ENCODE measurements around the gene KANSL1L. TPM values are rescaled to one million over a fixed set of nuclear protein-coding genes. Genes with fewer than 3 reads are reported as not detected.
"Not testable (repeated sequence)": the region's sequence is repeated elsewhere in the genome, so short reads cannot be mapped to it uniquely, and the experiment has no call there.

KANSL1L gene
- total RNA-seq, 3 donors from 2014 or later = 1.5 to 2.7 (median 2.3) TPM

DNA sequence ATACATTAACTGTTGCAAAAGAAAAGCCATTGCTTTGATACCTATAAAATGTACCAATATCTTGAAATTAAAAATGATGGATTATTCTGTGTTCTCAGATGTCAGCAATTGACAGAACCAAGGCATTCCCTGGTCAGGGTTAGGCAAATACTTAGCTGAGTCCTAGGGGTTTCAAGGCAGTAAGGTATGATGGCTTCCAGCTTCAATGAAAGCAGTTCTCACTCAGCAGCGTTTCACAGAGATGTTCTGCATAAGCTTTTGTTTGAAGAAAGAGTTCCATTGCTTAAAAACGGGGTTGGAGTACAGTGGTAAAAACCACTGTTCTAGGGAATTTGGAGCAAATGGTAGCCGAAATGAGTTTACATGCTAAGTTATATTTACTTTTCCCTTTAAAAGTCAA is 17.0 kb upstream of the KANSL1L start:
- Mint-ChIP-seq H3K36me3 (ENCODE audit: insufficient read depth) (peaks cover 6% of the 10 kb centered on the region), H3K9me3 (peaks cover 34% of the 10 kb centered on the region), H3K4me3 (no peak overlapping the region), H3K4me1 (ENCODE audit: low read depth) (peaks cover 3% of the 10 kb centered on the region), H3K27me3 (ENCODE audit: low read depth) (peaks cover 15% of the 10 kb centered on the region)
- no peak for DNase-seq
- no peak for ATAC-seq

DNA sequence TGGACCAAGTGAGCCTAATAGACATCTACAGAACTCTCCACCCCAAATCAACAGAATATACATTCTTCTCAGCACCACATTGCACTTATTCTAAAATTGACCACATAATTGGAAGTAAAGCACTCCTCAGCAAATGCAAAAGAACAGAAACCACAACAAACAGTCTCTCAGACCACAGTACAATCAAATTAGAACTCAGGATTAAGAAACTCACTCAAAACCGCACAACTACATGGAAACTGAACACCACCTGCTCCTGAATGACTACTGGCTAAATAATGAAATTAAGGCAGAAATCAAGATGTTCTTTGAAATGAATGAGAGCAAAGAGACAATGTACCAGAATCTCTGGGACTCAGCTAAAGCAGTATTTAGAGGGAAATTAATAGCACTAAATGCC is 12.7 kb upstream of the KANSL1L start:
- not testable (repeated sequence) for H3K36me3 Mint-ChIP-seq (ENCODE audit: insufficient read depth); DNase-seq; ATAC-seq; H3K4me3 Mint-ChIP-seq
- H3K9me3 Mint-ChIP-seq = peaks cover 35% of the 10 kb centered on the region
- H3K27me3 Mint-ChIP-seq (ENCODE audit: low read depth) = peaks cover 21% of the 10 kb centered on the region
- H3K4me1 Mint-ChIP-seq (ENCODE audit: low read depth) = peaks cover 16% of the 10 kb centered on the region

DNA sequence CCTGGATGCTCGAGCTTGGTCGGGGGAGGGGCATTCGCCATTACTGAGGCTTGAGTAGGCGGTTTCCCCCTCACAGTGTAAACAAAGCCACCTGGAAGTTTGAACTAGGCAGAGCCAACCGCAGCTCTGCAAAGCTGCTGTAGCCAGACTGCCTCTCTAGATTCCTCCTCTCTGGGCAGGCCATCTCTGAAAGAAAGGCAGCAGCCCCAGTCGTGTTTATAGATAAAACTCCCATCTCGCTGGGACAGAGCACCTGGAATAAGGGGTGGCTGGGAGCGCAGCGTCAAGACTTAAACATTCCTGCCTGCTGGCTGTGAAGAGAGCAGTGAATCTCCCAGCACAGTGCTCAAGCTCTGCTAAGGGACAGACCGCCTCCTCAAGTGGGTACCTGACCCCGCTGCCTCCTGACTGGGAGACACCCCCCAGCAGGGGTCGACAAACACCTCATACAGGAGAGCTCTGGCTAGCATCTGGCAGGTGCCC is 10.4 kb upstream of the KANSL1L start:
- H3K9me3 Mint-ChIP-seq = peaks cover 32% of the 10 kb centered on the region
- not testable (repeated sequence) for H3K4me3 Mint-ChIP-seq; DNase-seq; H3K36me3 Mint-ChIP-seq (ENCODE audit: insufficient read depth); ATAC-seq
- H3K4me1 Mint-ChIP-seq (ENCODE audit: low read depth) = peaks cover 16% of the 10 kb centered on the region
- H3K27me3 Mint-ChIP-seq (ENCODE audit: low read depth) = peaks cover 19% of the 10 kb centered on the region

DNA sequence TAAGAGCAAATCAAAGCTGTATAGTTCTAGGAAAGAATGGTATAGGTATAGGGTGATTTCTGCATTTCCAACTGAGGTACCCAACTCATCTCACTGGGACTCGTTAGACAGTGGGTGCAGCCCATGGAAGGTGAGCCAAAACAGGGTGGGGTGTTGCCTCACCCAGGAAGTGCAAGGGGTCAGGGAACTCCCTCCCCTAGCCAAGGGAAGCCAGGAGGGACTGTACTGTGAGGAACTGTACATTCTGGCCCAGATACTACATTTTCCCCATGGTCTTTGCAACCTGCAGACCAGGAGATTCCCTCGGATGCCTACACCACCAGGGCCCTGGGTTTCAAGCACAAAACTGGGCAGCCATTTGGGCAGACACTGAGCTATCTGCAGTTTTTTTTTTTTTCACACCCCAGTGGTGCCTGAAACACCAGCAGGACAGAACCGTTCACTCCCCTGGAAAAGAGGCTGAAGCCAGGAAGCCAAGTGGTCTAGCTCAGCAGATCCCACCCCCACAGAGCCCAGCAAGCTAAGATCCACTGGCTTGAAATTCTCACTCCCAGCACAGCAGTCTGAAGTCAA is 9.9 kb upstream of the KANSL1L start:
- peaks cover 26% of the 10 kb centered on the region for H3K9me3 Mint-ChIP-seq
- not testable (repeated sequence) for H3K36me3 Mint-ChIP-seq (ENCODE audit: insufficient read depth); DNase-seq; H3K4me3 Mint-ChIP-seq; ATAC-seq
- H3K4me1 Mint-ChIP-seq (ENCODE audit: low read depth) = peaks cover 16% of the 10 kb centered on the region
- peaks cover 14% of the 10 kb centered on the region for H3K27me3 Mint-ChIP-seq (ENCODE audit: low read depth)

DNA sequence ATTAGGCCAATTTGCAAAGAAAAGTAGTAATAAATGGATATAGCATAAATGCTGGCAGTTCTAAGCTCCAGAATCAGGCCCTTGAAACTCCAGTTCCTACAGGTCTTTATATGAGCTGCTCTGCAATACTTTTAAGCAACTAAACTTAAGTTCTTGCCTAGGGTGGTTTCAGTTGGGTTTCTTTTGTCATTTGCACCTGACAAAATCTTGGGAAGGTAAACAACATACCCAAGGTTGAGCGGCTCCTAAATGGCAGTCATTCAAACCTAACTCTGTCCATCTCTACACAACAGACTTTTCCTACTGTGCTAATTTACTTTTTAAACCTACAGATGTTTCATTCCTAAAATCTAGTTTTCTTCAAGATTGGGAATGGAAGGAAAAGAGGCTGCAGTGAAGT is 9.3 kb upstream of the KANSL1L start:
- Mint-ChIP-seq H3K27me3 (ENCODE audit: low read depth) (peaks cover 13% of the 10 kb centered on the region), H3K4me3 (no peak overlapping the region), H3K4me1 (ENCODE audit: low read depth) (peaks cover 16% of the 10 kb centered on the region), H3K36me3 (ENCODE audit: insufficient read depth) (peaks cover 5% of the 10 kb centered on the region), H3K9me3 (peaks cover 21% of the 10 kb centered on the region)
- DNase-seq (no peak), ATAC-seq (no peak)

DNA sequence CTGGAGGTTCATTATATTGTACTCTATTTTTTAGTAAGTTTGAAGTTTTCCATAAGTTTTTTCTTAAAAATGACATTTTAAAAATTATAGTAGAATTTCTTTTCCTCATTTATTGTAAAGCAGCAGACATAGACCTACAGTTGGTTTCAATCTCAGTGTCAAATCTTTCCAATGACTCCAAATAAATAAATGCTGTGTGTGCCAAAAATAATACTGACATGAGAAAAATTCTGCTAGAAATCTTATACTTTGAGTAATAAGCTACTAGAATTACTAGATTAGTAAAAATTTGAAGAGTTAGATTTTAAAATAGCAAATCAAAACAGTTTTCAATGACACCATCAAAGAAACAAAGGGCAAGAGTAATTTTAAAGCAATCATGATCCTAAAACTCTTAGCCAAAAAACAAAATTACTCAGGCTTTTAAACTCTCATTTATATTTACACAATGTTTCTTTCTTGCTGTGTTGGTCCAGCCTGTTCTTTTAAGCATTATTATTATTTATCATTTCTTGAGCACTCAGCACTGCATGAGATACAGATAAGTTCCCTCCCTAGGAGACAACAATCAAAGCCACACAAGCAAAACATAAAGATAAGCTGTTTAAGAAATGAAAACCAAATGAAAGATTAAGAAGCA is 8.3 kb upstream of the KANSL1L start:
- DNase-seq (no peak), ATAC-seq (no peak)
- no peak overlapping the region for H3K4me3 Mint-ChIP-seq
- H3K4me1 Mint-ChIP-seq (ENCODE audit: low read depth) = peaks cover 16% of the 10 kb centered on the region
- H3K36me3 Mint-ChIP-seq (ENCODE audit: insufficient read depth) = peaks cover 4% of the 10 kb centered on the region
- peaks cover 12% of the 10 kb centered on the region for H3K9me3 Mint-ChIP-seq
- H3K27me3 Mint-ChIP-seq (ENCODE audit: low read depth) = peaks cover 13% of the 10 kb centered on the region

DNA sequence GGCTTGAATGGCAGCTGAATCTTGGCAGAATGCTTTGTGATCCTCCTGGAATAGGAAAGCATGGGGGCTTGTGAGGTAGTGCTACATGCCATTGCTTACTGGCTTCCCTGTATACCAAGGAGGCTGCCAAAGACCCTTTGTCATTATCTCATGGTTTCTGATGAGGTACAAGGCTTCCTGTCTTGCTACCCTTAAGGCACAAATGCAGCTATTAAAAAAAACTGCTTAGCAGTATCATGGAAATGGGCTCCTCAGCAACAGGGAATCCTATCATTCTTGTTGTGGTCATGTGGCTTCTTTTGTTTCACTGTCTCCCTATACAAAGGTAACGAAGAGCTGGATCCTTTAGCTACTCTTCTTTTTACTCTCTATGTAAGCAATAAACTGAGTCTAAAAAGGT is 6.6 kb upstream of the KANSL1L start:
- DNase-seq (no peak), ATAC-seq (no peak)
- Mint-ChIP-seq H3K9me3 (no peaks in the 10 kb centered on the region), H3K4me3 (no peak overlapping the region), H3K27me3 (ENCODE audit: low read depth) (peaks cover 12% of the 10 kb centered on the region), H3K4me1 (ENCODE audit: low read depth) (peaks cover 13% of the 10 kb centered on the region), H3K36me3 (ENCODE audit: insufficient read depth) (peaks cover 1% of the 10 kb centered on the region)

DNA sequence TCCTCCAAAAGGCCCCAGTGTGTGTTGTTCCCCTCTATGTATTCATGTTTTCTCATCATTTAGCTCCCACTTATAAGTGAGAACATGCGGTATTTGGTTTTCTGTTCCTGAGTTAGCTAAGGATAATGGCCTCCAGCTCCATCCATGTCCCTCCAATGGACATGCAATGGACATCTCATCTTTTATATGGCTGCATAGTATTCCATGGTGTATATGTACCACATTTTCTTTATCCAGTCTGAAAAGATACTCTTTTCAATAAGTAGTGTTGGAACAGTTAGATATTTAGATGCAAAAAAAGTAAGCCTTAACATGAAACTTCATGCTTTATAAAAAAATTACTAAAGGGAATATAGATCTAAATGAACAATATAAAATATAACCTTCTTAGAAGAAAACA is 5.9 kb upstream of the KANSL1L start:
- H3K9me3 Mint-ChIP-seq; H3K36me3 Mint-ChIP-seq (ENCODE audit: insufficient read depth); H3K4me3 Mint-ChIP-seq; ATAC-seq; DNase-seq: not testable (repeated sequence)
- Mint-ChIP-seq H3K27me3 (ENCODE audit: low read depth) (peaks cover 12% of the 10 kb centered on the region), H3K4me1 (ENCODE audit: low read depth) (peaks cover 14% of the 10 kb centered on the region)

DNA sequence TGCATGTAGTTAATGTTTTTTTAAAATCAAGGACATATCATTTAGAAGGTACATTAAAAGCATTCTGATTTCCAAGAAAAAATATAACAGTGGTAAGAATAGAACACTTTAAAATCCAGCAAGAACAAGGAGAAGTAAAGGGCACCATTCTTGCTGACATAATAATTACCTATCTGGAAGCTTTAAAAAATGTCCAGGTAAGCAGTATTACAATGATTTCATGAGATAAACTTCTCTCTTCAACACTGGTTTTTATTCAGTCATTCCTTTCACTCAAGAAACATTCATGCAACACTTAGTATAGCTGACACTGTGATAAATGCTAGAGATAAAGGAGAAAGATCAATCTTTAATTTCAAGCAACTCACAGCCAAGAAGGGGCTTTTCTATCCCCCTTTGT is 2.9 kb upstream of the KANSL1L start:
- Mint-ChIP-seq H3K4me1 (ENCODE audit: low read depth) (peaks cover 16% of the 10 kb centered on the region), H3K4me3 (no peak overlapping the region), H3K27me3 (ENCODE audit: low read depth) (peaks cover 10% of the 10 kb centered on the region), H3K9me3 (no peaks in the 10 kb centered on the region), H3K36me3 (ENCODE audit: insufficient read depth) (no peaks in the 10 kb centered on the region)
- DNase-seq = no peak
- no peak for ATAC-seq

DNA sequence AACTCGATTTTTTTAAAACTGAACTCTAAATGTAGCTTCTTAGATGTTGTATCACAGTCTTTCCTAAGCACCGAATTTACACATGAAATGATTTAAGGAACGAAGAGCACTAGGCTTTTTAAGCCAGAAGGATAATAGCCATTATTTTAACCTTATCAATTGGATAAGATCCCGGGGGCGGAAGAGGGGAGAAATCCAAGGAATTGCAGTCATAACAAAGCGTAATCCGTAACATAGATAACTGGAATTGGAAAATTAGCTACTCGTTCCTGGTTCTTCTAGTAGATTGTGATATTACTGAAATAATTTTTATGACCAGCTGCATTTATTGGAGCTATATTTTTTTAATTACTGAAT is 988 bp upstream of the KANSL1L start:
- Mint-ChIP-seq H3K4me3 (peak overlapping the region; percentile 86), H3K36me3 (ENCODE audit: insufficient read depth) (no peaks in the 10 kb centered on the region), H3K4me1 (ENCODE audit: low read depth) (peaks cover 22% of the 10 kb centered on the region), H3K27me3 (ENCODE audit: low read depth) (peaks cover 10% of the 10 kb centered on the region), H3K9me3 (no peaks in the 10 kb centered on the region)
- DNase-seq (no peak), ATAC-seq (no peak)

DNA sequence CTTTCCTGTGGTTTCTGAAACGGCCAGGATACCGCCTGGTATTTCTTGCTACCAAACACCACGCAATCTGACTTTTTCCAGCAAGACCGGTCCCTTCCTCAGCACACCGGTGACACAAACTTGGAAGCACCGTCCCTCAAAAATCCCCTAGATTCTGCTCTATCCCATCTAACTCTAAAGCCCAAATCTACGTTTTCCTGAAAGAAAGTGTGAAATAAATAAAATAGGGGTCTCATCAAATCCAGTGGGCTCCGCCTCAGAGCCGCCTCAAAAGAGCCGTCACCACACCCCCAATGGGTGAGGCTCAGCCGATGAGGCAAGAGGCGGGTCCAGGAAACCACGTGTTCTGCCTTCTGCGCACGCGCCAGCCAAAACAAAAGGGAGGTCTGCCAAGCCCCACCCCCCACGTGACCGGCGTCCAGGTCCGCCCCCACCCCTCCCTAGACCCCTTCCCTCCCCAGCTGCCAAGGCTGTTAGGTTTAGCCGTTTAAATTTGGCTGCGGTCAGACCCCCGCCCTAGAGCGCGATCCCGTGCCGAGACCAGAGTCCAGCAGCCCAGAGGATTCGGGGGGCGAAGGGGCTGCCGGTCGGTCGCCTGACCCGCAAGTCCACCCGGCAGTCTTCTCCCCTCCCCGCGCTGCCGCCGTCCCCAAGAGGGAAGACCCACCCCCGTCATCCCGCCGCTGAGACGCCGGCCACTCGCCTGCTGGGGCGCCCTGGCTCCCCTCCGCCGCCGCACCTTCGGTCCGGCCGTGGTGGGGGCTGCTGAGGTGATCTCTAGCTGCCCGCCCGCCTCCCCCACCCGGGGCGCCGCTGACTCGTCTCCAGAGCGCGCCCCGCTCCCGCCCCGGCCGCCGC is 534 bp downstream of the KANSL1L start:
- H3K9me3 Mint-ChIP-seq = no peaks in the 10 kb centered on the region
- DNase-seq (peak; percentile 97), ATAC-seq (peak; percentile 80 to 83)
- H3K36me3 Mint-ChIP-seq (ENCODE audit: insufficient read depth) = no peaks in the 10 kb centered on the region
- peaks cover 7% of the 10 kb centered on the region for H3K27me3 Mint-ChIP-seq (ENCODE audit: low read depth)
- H3K4me3 Mint-ChIP-seq = peak overlapping the region; percentile 96
- H3K4me1 Mint-ChIP-seq (ENCODE audit: low read depth) = peaks cover 22% of the 10 kb centered on the region

DNA sequence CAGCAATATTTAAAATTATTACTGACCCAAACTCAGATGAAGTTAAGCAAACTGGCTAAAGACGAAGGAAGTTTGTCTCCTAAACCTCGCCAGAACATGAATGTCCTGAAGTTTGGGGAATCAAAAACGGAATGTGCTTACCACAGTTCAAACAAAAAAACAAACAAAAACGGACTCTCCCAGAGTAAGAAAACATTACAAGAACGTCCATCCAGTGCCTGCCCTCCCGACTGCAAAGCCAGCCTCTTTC is 1.1 kb downstream of the KANSL1L start:
- no peak for ATAC-seq
- no peak for DNase-seq
- Mint-ChIP-seq H3K4me3 (peak overlapping the region; percentile 96), H3K9me3 (no peaks in the 10 kb centered on the region), H3K27me3 (ENCODE audit: low read depth) (peaks cover 7% of the 10 kb centered on the region), H3K4me1 (ENCODE audit: low read depth) (peaks cover 22% of the 10 kb centered on the region), H3K36me3 (ENCODE audit: insufficient read depth) (no peaks in the 10 kb centered on the region)

DNA sequence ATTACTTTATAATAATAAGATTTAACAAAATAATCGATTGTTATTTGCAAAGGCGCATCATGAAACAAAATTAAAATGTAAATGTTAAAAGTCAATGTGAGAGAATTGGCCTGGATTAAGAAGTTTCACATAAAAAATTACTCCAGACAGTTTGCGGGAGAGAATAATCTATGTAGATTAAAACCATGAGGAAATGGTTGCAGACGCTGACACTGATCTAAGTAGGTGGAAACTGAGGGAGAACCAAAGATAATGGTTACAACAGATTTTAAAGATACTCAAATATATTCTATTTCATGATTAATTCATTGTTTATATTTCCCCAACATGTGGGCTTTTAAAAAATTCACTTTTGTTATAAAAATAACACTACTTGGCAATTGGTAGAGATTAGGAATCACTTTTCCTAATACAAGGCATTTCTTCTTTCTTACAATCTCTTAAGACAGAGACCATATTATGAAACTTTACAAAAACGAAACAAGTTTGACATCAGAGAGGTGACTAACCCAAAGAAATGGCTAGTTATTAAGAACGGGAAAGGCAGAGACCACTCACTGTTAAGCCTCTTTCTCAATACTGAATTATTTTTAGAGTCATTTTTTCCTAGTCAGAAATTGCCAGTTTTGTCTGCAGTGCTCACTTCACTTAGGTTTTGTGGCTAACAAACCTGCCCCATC is 1.6 kb downstream of the KANSL1L start:
- H3K4me3 Mint-ChIP-seq = peak overlapping the region; percentile 96
- peak; percentile 6 to 21 for ATAC-seq

DNA sequence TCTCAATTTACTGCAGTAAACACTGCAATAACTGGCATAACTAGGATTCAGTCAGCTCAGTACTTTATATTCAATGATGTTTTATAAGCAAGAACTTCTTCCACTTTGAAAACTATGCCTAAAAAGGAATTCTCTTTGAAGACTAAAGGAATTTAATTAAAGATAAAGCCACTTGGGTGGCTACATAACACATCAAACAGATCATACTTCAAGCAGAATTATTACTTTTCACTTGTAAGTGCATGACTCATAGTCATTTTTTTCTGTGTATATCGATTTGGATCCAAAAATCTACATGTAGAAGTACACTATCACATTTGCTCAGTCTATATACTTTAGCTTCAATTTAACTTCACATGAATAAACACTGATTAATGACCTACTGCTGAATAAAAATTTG is 4.0 kb downstream of the KANSL1L start:
- no peaks in the 10 kb centered on the region for H3K9me3 Mint-ChIP-seq
- no peak for ATAC-seq

More for the DNA sequence above, 1.6 kb downstream of the KANSL1L start:
- peaks cover 7% of the 10 kb centered on the region for H3K27me3 Mint-ChIP-seq (ENCODE audit: low read depth)
- DNase-seq = no peak
- no peaks in the 10 kb centered on the region for H3K9me3 Mint-ChIP-seq
- H3K4me1 Mint-ChIP-seq (ENCODE audit: low read depth) = peaks cover 22% of the 10 kb centered on the region
- no peaks in the 10 kb centered on the region for H3K36me3 Mint-ChIP-seq (ENCODE audit: insufficient read depth)

More for the DNA sequence above, 4.0 kb downstream of the KANSL1L start:
- Mint-ChIP-seq H3K4me3 (no peak overlapping the region), H3K36me3 (ENCODE audit: insufficient read depth) (no peaks in the 10 kb centered on the region), H3K27me3 (ENCODE audit: low read depth) (peaks cover 3% of the 10 kb centered on the region), H3K4me1 (ENCODE audit: low read depth) (peaks cover 29% of the 10 kb centered on the region)
- DNase-seq = no peak
